ENCODE results near the gene CNNM1. TPM values are rescaled to one million over a fixed set of nuclear protein-coding genes. Genes with fewer than 3 reads are reported as not detected.

The CNNM1 gene
- total RNA-seq, 4 donors from 2014 or later = 0.40 to 2.5 (median 0.87) TPM

DNA sequence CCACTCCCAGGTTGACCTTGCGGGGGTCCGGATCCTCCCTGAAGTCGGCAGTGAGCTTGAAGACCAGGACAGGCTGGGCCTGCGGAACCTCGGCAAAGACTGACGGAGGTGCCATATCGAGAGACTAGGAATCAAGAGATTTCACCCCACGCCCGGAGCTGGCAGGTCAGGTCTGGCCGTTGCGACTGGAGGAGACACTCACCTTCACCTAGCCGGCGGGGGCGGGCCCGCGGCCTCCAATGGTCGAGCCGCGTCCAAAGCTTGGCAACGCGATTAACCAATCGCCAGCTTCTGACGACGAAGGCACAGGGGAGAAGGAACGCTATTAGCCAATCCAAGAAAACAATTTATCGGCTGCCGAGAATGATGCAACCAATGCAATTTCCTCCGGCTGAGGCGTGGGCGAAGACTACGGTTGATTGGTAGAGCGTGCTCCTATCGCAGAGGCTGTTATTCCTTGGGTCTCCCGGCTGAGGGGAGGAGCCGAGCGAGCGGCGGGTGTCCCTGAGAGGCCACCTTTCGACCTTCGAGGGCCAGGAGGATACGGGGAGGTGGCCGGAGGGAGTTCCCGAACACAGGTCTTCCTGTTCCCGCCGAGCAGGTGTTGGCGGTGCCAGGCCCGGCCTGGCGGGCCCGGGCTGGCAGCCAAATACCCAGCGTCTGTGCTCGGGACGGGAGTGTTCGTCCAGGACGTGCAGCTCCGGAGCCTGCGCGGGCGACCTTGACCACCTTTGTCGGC is 101.5 kb downstream of the CNNM1 start, which contains the start of gene GOT1:
Gene GOT1 (minus strand): TSS at position 174 of the 739 bp plus-strand sequence. CDS start 59 bp downstream, at position 115.
- Histone ChIP-seq H3K27me3 (no peaks in the 10 kb centered on the region), H3K27ac (peak within 1 kb of the TSS; percentile 87 to 98 (median 92)), H3K36me3 (peaks cover 0 to 2% (median 0%) of the 10 kb centered on the region in 3 donors), H3K9me3 (no peaks in the 10 kb centered on the region), H3K4me1 (peaks cover 0 to 12% (median 6%) of the 10 kb centered on the region in 4 donors), H3K4me3 (peak within 1 kb of the TSS; percentile 68 to 90 (median 80))
- DNase-seq = peak; percentile 96 to 98 (median 98)
- no peak for TF ChIP-seq CTCF (IDR thresholded peaks at IDR 0.05)
- peak; percentile 95 to 96 for TF ChIP-seq POLR2A (IDR thresholded peaks at IDR 0.05)

DNA sequence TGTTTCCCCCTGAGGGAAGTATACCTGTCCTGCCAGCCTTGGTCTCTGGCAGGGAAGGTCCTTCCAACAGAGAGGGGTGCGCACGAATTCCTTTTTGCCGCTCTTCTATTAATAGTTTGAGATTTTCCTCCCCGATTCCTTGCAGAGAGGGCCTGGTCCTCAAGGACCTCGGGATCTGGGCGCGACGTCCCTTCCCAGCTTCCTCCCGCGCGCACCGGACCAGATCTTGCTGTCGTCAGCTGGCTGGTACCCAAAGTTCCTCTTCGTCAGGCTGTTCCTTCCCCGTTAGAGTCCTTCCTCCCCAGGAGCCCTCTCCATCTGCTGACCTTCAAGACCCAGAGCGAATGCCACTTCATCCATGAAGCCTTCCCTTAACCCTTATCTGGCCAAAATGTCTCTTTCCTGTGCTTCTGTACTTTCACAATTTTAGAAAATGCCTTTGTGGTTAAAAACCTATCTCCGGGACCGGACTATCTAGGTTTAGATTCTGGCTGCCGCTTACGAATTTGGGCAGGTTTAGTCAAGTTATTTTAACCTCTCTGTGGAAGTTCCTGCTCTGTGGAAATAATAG is 102.1 kb downstream of the CNNM1 start:
- DNase-seq = peak; percentile 59 to 87 (median 84)

DNA sequence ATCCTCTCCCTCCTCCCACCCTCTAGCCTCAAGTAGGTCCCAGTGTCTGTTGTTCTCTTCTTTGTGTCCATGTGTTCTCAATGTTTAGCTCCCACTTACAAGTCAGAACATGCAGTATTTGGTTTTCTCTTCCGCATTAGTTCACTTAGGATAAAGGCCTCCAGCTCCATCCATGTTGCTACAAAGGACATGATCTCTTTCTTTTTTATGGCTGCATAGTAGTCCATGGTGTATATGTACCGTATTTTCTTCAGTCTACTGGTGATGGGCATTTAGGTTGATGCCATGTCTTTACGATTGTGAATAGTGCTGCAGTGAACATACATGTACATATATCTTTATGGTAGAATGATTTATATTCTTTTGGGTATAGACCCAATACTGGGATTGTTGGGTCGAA is 102.9 kb downstream of the CNNM1 start:
- Histone ChIP-seq H3K4me3 (no peak overlapping the region), H3K27ac (peak overlapping the region in 2 of 4 donors; percentile 96 to 98), H3K27me3 (no peaks in the 10 kb centered on the region), H3K4me1 (peaks cover 0 to 12% (median 6%) of the 10 kb centered on the region in 4 donors), H3K36me3 (no peaks in the 10 kb centered on the region), H3K9me3 (no peaks in the 10 kb centered on the region)
- no peak for DNase-seq
- TF ChIP-seq CTCF (IDR thresholded peaks at IDR 0.05) = no peak
- TF ChIP-seq POLR2A (IDR thresholded peaks at IDR 0.05) = no peak

More for the DNA sequence above, 102.1 kb downstream of the CNNM1 start:
- peak overlapping the region; percentile 68 to 90 (median 80) for H3K4me3 ChIP-seq
- H3K27ac ChIP-seq = peak overlapping the region; percentile 87 to 98 (median 92)
- TF ChIP-seq CTCF (IDR thresholded peaks at IDR 0.05) (no peak), POLR2A (IDR thresholded peaks at IDR 0.05) (no peak)
- peaks cover 0 to 12% (median 6%) of the 10 kb centered on the region in 4 donors for H3K4me1 ChIP-seq
- no peaks in the 10 kb centered on the region for H3K27me3 ChIP-seq
- H3K9me3 ChIP-seq = no peaks in the 10 kb centered on the region
- H3K36me3 ChIP-seq = no peaks in the 10 kb centered on the region

GRCh38 chr10:99432881-99433280 is 103.7 kb downstream of the CNNM1 start:
- H3K4me3 ChIP-seq = no peak overlapping the region
- peak overlapping the region in 1 of 4 donors; percentile 20 for H3K27ac ChIP-seq
- no peaks in the 10 kb centered on the region for H3K9me3 ChIP-seq
- peaks cover 0 to 12% (median 6%) of the 10 kb centered on the region in 4 donors for H3K4me1 ChIP-seq
- H3K27me3 ChIP-seq = no peaks in the 10 kb centered on the region
- no peak for DNase-seq
- H3K36me3 ChIP-seq = no peaks in the 10 kb centered on the region
- no peak for TF ChIP-seq CTCF (IDR thresholded peaks at IDR 0.05)
- no peak for TF ChIP-seq POLR2A (IDR thresholded peaks at IDR 0.05)

DNA sequence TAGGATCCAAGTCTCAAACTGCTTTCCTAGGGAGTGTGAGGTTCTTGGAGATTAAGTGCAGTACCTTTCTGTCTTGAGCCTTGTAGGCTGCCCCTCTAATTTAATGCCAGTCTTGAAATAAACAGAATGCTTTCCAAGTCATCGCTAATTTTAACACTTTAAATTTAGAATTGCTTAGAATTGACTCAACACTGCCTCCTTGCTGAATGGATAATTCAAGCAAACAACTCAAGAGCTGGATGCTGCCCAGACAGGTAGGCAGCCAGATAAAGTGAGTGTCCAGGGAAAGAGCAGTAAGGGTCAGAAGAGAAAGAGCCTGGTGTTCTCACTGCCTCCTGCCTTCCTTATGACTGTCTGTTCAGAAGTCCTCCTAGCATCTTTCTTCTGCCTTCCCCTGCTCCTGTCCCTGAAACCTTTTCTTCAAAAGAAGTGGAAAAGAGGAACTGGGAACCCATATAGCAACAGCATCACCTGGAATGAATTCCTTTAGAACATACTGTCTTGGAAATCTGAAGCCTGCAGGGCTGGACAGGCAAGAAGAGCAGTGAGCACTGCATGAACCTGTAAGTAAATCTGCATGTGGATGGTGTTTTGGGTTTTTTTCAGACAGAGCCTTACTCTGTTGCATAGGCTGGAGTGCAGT is 104.3 kb downstream of the CNNM1 start:
- H3K27ac ChIP-seq = peak overlapping the region in 1 of 4 donors; percentile 29
- H3K4me3 ChIP-seq = no peak overlapping the region
- no peak for DNase-seq
- H3K4me1 ChIP-seq = peaks cover 0 to 12% (median 6%) of the 10 kb centered on the region in 4 donors
- H3K9me3 ChIP-seq = no peaks in the 10 kb centered on the region
- TF ChIP-seq CTCF (IDR thresholded peaks at IDR 0.05) (peak in 3 of 6 experiments; percentile 35 to 47 (median 44)), POLR2A (IDR thresholded peaks at IDR 0.05) (no peak)
- no peaks in the 10 kb centered on the region for H3K27me3 ChIP-seq
- no peaks in the 10 kb centered on the region for H3K36me3 ChIP-seq
